ENCODE measurements around the gene LHX4. TPM values are rescaled to one million over a fixed set of nuclear protein-coding genes. Genes with fewer than 3 reads are reported as not detected.

Gene LHX4
- total RNA-seq, 3 donors from 2014 or later: 0.41 to 2.5 (median 0.89) TPM

GRCh38 chr1:180248176-180248575 is 18.1 kb downstream of the LHX4 start:
- no peaks in the 10 kb centered on the region for H3K36me3 ChIP-seq (ENCODE audit: low read depth)
- H3K4me3 ChIP-seq: no peak overlapping the region
- ATAC-seq (no peak), DNase-seq (no peak)
- no peaks in the 10 kb centered on the region for H3K4me1 ChIP-seq (ENCODE audit: low read depth)
- intact Hi-C loops (cut with DNase I, micrococcal nuclease): no loop called here
- no peaks in the 10 kb centered on the region for H3K9me3 ChIP-seq
- no peak for TF ChIP-seq CTCF (IDR thresholded peaks at IDR 0.05)

- no peak for TF ChIP-seq CTCF (IDR thresholded peaks at IDR 0.05)
- intact Hi-C loops (cut with DNase I, micrococcal nuclease): no loop called here
- Histone ChIP-seq H3K4me3 (no peak overlapping the region), H3K36me3 (ENCODE audit: low read depth) (no peaks in the 10 kb centered on the region), H3K9me3 (no peaks in the 10 kb centered on the region), H3K4me1 (ENCODE audit: low read depth) (no peaks in the 10 kb centered on the region)
- ATAC-seq (no peak), DNase-seq (no peak)
These were observed 18.9 kb downstream of the LHX4 start for GRCh38 chr1:180248731-180249681.

GRCh38 chr1:180249725-180250498 is 19.8 kb downstream of the LHX4 start:
- Histone ChIP-seq H3K36me3 (ENCODE audit: low read depth) (no peaks in the 10 kb centered on the region), H3K4me3 (no peak overlapping the region), H3K4me1 (ENCODE audit: low read depth) (no peaks in the 10 kb centered on the region), H3K9me3 (no peaks in the 10 kb centered on the region)
- TF ChIP-seq CTCF (IDR thresholded peaks at IDR 0.05): no peak
- ATAC-seq: no peak
- DNase-seq: no peak
- intact Hi-C loops (cut with DNase I, micrococcal nuclease): loop anchor here in 1 of 2 donors (5.0 kb wide), 1 partner anchor 167 kb away; no protein-coding TSS in a partner anchor

- ATAC-seq: no peak
- no peak overlapping the region for H3K4me3 ChIP-seq
- no peak for DNase-seq
- no peak for TF ChIP-seq CTCF (IDR thresholded peaks at IDR 0.05)
- H3K4me1 ChIP-seq (ENCODE audit: low read depth): no peaks in the 10 kb centered on the region
- H3K9me3 ChIP-seq: no peaks in the 10 kb centered on the region
- intact Hi-C loops (cut with DNase I, micrococcal nuclease): loop anchor here in 1 of 2 donors (5.0 kb wide), 1 partner anchor 167 kb away; no protein-coding TSS in a partner anchor
- H3K36me3 ChIP-seq (ENCODE audit: low read depth): no peaks in the 10 kb centered on the region
These were observed 20.4 kb downstream of the LHX4 start for GRCh38 chr1:180250499-180250770.

- Histone ChIP-seq H3K9me3 (no peaks in the 10 kb centered on the region), H3K4me1 (ENCODE audit: low read depth) (no peaks in the 10 kb centered on the region), H3K36me3 (ENCODE audit: low read depth) (no peaks in the 10 kb centered on the region), H3K4me3 (no peak overlapping the region)
- ATAC-seq (no peak), DNase-seq (no peak)
- TF ChIP-seq CTCF (IDR thresholded peaks at IDR 0.05): no peak
- intact Hi-C loops (cut with DNase I, micrococcal nuclease): loop anchor here in 1 of 2 donors (5.0 kb wide), 1 partner anchor 166 kb away; no protein-coding TSS in a partner anchor
These were observed 20.9 kb downstream of the LHX4 start for GRCh38 chr1:180250883-180251509.
